ENCODE data around the gene ESAM. TPM values are rescaled to one million over a fixed set of nuclear protein-coding genes. Genes with fewer than 3 reads are reported as not detected.

Gene ESAM
- total and polyA plus RNA-seq, 3 experiments from 2014 or later: 0.35 to 0.77 TPM; not detected in 1

DNA sequence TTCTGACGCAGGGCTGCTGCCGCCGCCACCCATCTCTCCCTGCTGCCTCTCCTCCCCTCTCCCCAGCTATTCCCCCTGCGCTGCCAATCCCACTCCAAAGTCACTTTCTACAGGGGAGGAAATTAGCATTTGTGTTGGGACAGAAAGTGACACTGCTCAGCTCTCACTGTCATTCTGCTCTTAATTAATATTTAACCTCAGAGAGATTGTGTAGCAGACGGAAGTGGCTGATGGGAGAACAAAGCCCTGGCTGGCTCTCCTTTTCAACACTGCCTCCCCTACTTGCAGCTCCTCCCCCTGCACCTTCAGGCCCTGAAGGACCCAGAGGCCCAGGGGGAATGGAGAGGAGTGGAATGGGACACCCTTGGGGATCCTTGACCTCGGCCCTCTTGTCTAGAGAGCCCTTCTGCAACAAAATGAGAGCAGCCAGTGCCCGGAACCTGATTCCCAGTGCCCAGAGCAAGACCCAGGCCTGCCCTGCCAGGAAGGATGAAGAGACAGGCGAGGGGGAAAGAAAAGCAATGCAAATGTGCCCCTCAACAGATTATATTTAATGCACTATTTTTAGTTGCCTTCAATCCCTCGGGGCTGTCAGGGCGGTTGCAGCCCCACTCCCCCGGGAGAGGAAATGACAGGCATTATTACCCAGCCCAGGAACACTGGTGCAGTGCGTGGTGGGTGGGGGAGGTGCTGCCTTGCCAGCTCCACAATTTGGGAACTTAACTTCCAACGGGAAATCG is 36.9 kb downstream of the ESAM start:
- CTCF ChIA-PET: no interaction called here
- H3K27me3 Mint-ChIP-seq: peaks cover 31 to 53% of the 10 kb centered on the region in 2 donors
- peaks cover 3% of the 10 kb centered on the region for H3K27me3 ChIP-seq (ENCODE audit: insufficient read depth, low read length, poor library complexity, severe bottlenecking)
- H3K4me3 Mint-ChIP-seq: no peak overlapping the region
- H3K36me3 ChIP-seq (ENCODE audit: insufficient read depth, low read length): no peaks in the 10 kb centered on the region
- no peak overlapping the region for H3K4me3 ChIP-seq (ENCODE audit: low read length)
- peaks cover 0 to 2% (median 0%) of the 10 kb centered on the region in 3 donors for H3K36me3 Mint-ChIP-seq
- H3K4me1 ChIP-seq (ENCODE audit: insufficient read depth, low read length): no peaks in the 10 kb centered on the region
- H3K27ac ChIP-seq (ENCODE audit: low read depth, low read length): no peak overlapping the region
- POLR2A ChIA-PET: no interaction called here
- H3K9me3 ChIP-seq (ENCODE audit: low read length): no peaks in the 10 kb centered on the region
- DNase-seq: no peak
- peak overlapping the region in 1 of 8 donors; percentile 30 for H3K27ac Mint-ChIP-seq
- H3K9me3 Mint-ChIP-seq: no peaks in the 10 kb centered on the region
- peaks cover 0 to 7% (median 4%) of the 10 kb centered on the region in 3 donors for H3K4me1 Mint-ChIP-seq

DNA sequence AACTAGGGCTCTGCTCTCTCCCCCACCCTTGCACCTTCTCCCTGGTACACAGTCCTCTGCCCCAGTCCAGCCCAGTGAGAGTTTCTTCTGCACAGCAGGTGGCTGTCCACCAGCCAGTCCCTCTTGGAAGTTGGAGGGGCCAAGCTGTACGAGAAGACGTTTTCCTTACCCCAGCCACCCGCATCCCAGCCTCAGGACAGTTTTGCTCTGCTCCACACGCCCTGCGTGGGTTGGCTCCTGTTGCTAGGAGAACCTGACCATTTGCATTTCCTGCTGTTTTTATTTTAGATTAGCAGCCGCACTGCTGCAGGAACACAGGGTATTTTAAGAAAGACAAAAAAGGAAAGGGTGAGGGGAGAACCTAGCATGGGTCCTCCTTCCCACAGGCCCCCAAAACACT is 39.9 kb downstream of the ESAM start:
- H3K4me1 ChIP-seq (ENCODE audit: insufficient read depth, low read length): peaks cover 14% of the 10 kb centered on the region
- no peaks in the 10 kb centered on the region for H3K9me3 ChIP-seq (ENCODE audit: low read length)
- peaks cover 13% of the 10 kb centered on the region for H3K27me3 ChIP-seq (ENCODE audit: insufficient read depth, low read length, poor library complexity, severe bottlenecking)
- POLR2A ChIA-PET: no interaction called here
- Mint-ChIP-seq H3K4me1 (peaks cover 13 to 21% (median 18%) of the 10 kb centered on the region in 3 donors), H3K27ac (peak overlapping the region in 1 of 8 donors; percentile 21), H3K9me3 (peaks cover 0 to 2% (median 0%) of the 10 kb centered on the region in 5 donors), H3K4me3 (no peak overlapping the region), H3K36me3 (peaks cover 0 to 2% (median 0%) of the 10 kb centered on the region in 3 donors), H3K27me3 (peaks cover 35 to 54% of the 10 kb centered on the region in 2 donors)
- CTCF ChIA-PET: interaction anchor here (1.2 kb wide), 1 partner anchor 53 kb away, joined by 3 read pairs; no protein-coding TSS in a partner anchor
- DNase-seq: no peak
- no peak overlapping the region for H3K27ac ChIP-seq (ENCODE audit: low read depth, low read length)
- no peaks in the 10 kb centered on the region for H3K36me3 ChIP-seq (ENCODE audit: insufficient read depth, low read length)
- no peak overlapping the region for H3K4me3 ChIP-seq (ENCODE audit: low read length)

DNA sequence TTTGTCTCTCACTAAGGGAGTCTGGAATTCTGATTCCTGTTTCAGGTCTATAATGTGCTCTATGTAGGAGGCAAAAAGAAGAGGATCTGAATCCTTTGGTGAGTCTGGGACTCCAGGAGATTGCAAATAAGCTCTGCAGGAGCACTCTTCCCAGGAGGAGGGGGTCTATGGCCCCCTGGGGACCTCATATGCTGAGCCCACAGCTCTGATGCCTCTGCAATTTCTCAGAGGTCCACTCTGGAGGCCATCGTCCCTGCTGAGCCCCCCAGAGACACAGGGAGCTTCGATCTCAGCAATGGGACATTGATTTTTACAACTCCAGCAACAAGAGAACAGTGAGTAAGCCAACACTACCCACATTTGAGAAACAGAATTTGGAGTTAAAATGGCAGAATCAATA is 42.6 kb downstream of the ESAM start:
- H3K9me3 Mint-ChIP-seq: peaks cover 0 to 2% (median 0%) of the 10 kb centered on the region in 5 donors
- ChIA-PET POLR2A (no interaction called here), CTCF (no interaction called here)
- DNase-seq: no peak
- Histone ChIP-seq H3K9me3 (ENCODE audit: low read length) (no peaks in the 10 kb centered on the region), H3K27me3 (ENCODE audit: insufficient read depth, low read length, poor library complexity, severe bottlenecking) (peaks cover 16% of the 10 kb centered on the region), H3K4me1 (ENCODE audit: insufficient read depth, low read length) (peaks cover 14% of the 10 kb centered on the region), H3K27ac (ENCODE audit: low read depth, low read length) (no peak overlapping the region), H3K36me3 (ENCODE audit: insufficient read depth, low read length) (no peaks in the 10 kb centered on the region), H3K4me3 (ENCODE audit: low read length) (no peak overlapping the region)
- no peak overlapping the region for H3K27ac Mint-ChIP-seq
- H3K4me3 Mint-ChIP-seq: no peak overlapping the region
- peaks cover 35 to 56% of the 10 kb centered on the region in 2 donors for H3K27me3 Mint-ChIP-seq
- H3K36me3 Mint-ChIP-seq: peaks cover 0 to 2% (median 0%) of the 10 kb centered on the region in 3 donors
- H3K4me1 Mint-ChIP-seq: peaks cover 13 to 18% (median 17%) of the 10 kb centered on the region in 3 donors

DNA sequence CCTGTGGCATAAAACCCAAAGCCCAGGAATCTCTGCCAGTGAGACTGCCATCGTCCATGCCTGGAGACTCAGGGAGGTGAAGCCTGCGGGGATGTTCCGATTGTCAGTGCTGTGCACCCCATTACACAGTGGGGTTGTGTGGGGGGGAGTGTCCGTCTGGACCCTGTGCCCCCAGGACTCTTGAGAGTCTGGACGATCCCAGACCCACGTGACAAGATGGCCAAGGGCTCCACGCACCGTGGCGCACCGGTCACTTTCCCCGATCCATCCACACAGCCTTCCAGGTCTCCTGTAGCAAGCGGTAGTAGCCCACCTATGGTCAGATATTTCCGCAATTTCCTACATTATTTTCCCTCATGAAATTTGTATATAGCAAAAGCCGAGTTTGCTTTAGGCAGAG is 43.3 kb downstream of the ESAM start:
- POLR2A ChIA-PET: no interaction called here
- DNase-seq: no peak
- Mint-ChIP-seq H3K4me3 (peak overlapping the region in 1 of 7 donors; percentile 2), H3K27ac (no peak overlapping the region), H3K4me1 (peaks cover 13 to 18% (median 17%) of the 10 kb centered on the region in 3 donors), H3K27me3 (peaks cover 28 to 57% of the 10 kb centered on the region in 2 donors), H3K36me3 (peaks cover 0 to 2% (median 0%) of the 10 kb centered on the region in 3 donors), H3K9me3 (peaks cover 0 to 2% (median 0%) of the 10 kb centered on the region in 5 donors)
- Histone ChIP-seq H3K27ac (ENCODE audit: low read depth, low read length) (no peak overlapping the region), H3K27me3 (ENCODE audit: insufficient read depth, low read length, poor library complexity, severe bottlenecking) (peaks cover 16% of the 10 kb centered on the region), H3K9me3 (ENCODE audit: low read length) (no peaks in the 10 kb centered on the region), H3K4me1 (ENCODE audit: insufficient read depth, low read length) (peaks cover 14% of the 10 kb centered on the region), H3K36me3 (ENCODE audit: insufficient read depth, low read length) (no peaks in the 10 kb centered on the region), H3K4me3 (ENCODE audit: low read length) (no peak overlapping the region)
- CTCF ChIA-PET: no interaction called here

DNA sequence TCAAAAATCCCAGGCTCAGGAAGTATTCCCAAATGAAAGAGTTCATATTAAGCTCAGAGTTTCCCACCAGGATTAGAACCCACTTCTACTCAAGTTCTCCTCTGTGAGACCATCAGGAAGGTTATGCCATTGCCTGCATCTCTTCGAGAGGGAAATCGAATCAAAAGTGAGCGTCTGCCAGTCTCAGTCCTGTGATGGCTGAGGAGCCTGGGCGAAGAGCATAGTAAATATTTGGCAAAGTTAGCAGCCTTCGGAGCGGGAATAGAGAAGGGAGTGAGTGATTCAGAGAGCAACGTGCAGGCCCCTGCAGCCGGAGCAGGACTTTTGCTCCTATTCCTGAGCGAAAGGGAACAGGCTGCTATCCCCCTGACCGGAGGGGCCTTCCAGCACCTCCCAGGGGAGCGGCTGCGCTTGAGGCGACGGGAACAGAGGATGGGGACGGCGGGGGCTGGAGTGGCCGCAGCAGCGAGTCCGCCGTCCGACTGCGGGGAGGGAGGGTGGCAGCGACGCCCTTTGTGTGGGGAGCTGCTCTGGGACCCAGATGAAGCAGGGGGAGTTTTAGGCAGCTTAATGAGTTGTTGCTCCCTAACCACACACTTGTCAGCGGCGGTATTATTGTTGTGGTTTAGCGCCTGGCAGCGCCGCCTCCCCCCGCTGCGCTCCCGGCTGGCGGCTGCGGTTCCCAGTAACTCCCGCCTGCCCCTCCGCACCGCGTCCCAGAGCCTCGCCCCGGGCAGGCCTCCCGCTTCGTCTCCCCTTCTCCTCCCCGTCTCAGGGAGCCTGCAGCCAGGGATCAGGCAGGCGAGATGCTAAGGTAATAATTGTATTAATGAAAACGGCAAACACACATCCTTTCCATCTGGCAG is 44.1 kb downstream of the ESAM start:
- DNase-seq: peak in 4 of 5 donors; percentile 8 to 36 (median 22)
- Histone ChIP-seq H3K27me3 (ENCODE audit: insufficient read depth, low read length, poor library complexity, severe bottlenecking) (peaks cover 16% of the 10 kb centered on the region), H3K4me1 (ENCODE audit: insufficient read depth, low read length) (peaks cover 14% of the 10 kb centered on the region), H3K27ac (ENCODE audit: low read depth, low read length) (no peak overlapping the region), H3K9me3 (ENCODE audit: low read length) (no peaks in the 10 kb centered on the region), H3K4me3 (ENCODE audit: low read length) (peak overlapping the region; percentile 41), H3K36me3 (ENCODE audit: insufficient read depth, low read length) (no peaks in the 10 kb centered on the region)
- ChIA-PET POLR2A (no interaction called here), CTCF (no interaction called here)
- H3K27ac Mint-ChIP-seq: peak overlapping the region in 2 of 8 donors; percentile 4 to 41
- H3K4me1 Mint-ChIP-seq: peaks cover 13 to 18% (median 17%) of the 10 kb centered on the region in 3 donors
- H3K36me3 Mint-ChIP-seq: peaks cover 0 to 2% (median 0%) of the 10 kb centered on the region in 3 donors
- H3K9me3 Mint-ChIP-seq: peaks cover 0 to 2% (median 0%) of the 10 kb centered on the region in 5 donors
- peaks cover 29 to 58% of the 10 kb centered on the region in 2 donors for H3K27me3 Mint-ChIP-seq
- peak overlapping the region in 6 of 7 donors; percentile 66 to 84 (median 74) for H3K4me3 Mint-ChIP-seq

DNA sequence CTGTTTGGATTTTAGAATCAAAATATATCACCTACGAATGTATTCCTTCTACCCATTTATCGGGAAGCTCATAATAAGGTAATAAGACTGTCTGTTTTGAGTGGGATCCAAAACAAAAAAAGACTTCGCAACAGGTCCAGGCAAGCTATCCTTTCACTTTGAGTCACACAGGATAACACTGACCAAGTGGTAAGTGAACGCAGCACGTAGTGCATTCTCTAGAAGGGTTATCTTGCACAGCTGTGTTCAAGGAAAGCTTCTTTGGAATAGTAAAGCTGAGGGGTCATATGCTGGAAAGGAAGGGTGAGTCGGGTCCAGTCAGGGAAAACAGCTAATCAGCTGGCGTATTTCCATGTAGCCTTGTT is 44.7 kb downstream of the ESAM start:
- no peak for DNase-seq
- ChIA-PET POLR2A (no interaction called here), CTCF (no interaction called here)

DNA sequence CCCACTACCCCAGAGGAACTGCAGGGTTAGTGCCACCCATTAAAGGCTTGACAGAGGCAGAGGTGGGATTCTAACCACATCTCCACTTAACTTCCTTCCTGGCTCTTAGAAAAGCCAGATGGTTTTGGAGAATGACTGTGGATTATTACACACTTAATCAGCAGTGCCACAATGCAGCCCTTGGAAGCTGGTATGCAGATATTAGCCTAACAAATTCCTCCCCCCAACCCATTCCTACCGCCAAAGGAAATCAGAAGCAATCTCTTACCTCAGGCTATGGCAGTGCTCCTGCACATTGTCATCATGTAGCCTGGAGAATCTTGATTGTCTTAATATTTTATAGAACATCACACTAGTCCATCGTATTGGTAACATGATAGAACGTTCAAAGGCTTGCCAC is 45.5 kb downstream of the ESAM start:
- H3K9me3 Mint-ChIP-seq: peaks cover 0 to 2% (median 0%) of the 10 kb centered on the region in 5 donors
- Histone ChIP-seq H3K36me3 (ENCODE audit: insufficient read depth, low read length) (no peaks in the 10 kb centered on the region), H3K27ac (ENCODE audit: low read depth, low read length) (no peak overlapping the region), H3K4me1 (ENCODE audit: insufficient read depth, low read length) (peaks cover 14% of the 10 kb centered on the region), H3K27me3 (ENCODE audit: insufficient read depth, low read length, poor library complexity, severe bottlenecking) (peaks cover 16% of the 10 kb centered on the region), H3K4me3 (ENCODE audit: low read length) (no peak overlapping the region), H3K9me3 (ENCODE audit: low read length) (no peaks in the 10 kb centered on the region)
- H3K27me3 Mint-ChIP-seq: peaks cover 23 to 53% of the 10 kb centered on the region in 2 donors
- POLR2A ChIA-PET: no interaction called here
- H3K36me3 Mint-ChIP-seq: peaks cover 0 to 2% (median 2%) of the 10 kb centered on the region in 3 donors
- H3K27ac Mint-ChIP-seq: no peak overlapping the region
- H3K4me3 Mint-ChIP-seq: no peak overlapping the region
- DNase-seq: no peak
- CTCF ChIA-PET: no interaction called here
- H3K4me1 Mint-ChIP-seq: peaks cover 13 to 14% (median 14%) of the 10 kb centered on the region in 3 donors

More for the DNA sequence above, 44.7 kb downstream of the ESAM start:
- H3K27me3 Mint-ChIP-seq: peaks cover 23 to 55% of the 10 kb centered on the region in 2 donors
- H3K36me3 ChIP-seq (ENCODE audit: insufficient read depth, low read length): no peaks in the 10 kb centered on the region
- H3K27ac ChIP-seq (ENCODE audit: low read depth, low read length): no peak overlapping the region
- H3K4me1 ChIP-seq (ENCODE audit: insufficient read depth, low read length): peaks cover 14% of the 10 kb centered on the region
- peak overlapping the region in 6 of 7 donors; percentile 66 to 84 (median 74) for H3K4me3 Mint-ChIP-seq
- H3K9me3 Mint-ChIP-seq: peaks cover 0 to 2% (median 0%) of the 10 kb centered on the region in 5 donors
- H3K4me1 Mint-ChIP-seq: peaks cover 13 to 18% (median 17%) of the 10 kb centered on the region in 3 donors
- peaks cover 16% of the 10 kb centered on the region for H3K27me3 ChIP-seq (ENCODE audit: insufficient read depth, low read length, poor library complexity, severe bottlenecking)
- peak overlapping the region in 1 of 8 donors; percentile 41 for H3K27ac Mint-ChIP-seq
- H3K36me3 Mint-ChIP-seq: peaks cover 0 to 2% (median 0%) of the 10 kb centered on the region in 3 donors
- no peaks in the 10 kb centered on the region for H3K9me3 ChIP-seq (ENCODE audit: low read length)
- H3K4me3 ChIP-seq (ENCODE audit: low read length): peak overlapping the region; percentile 41
